ENCODE data around the gene NAA15.
"Not testable (repeated sequence)": the region's sequence is repeated elsewhere in the genome, so short reads cannot be mapped to it uniquely, and the experiment has no call there.

The NAA15 gene

GRCh38 chr4:139454111-139455045, 153.1 kb downstream of the NAA15 start, which contains the start of gene RAB33B:
RAB33B (plus strand) TSS chr4:139454121; CDS start chr4:139454196, 75 bp downstream.
- no peak for DNase-seq

DNA sequence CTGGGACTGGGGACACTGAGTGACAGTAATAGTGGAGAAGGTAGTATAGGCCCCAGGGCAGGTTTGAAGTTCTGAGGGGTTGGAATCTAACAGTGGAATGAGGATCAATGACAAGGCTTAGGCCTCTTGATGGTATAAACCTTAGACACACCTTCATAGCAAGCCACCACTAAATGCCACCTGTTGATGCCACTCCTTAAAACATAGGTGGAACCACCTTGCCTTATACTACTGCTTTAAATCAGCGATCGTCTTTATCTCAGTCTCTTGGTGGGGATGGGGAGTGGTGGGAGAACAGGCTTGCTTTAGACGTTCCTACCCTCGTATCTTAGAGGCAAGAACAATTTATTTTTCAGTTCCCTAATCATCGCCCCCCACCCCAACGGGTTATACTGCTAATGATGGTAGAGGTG, 153.8 kb downstream of the NAA15 start:
- DNase-seq: no peak

- no peak for DNase-seq
Measured at GRCh38 chr4:139457318-139457717, 156.0 kb downstream of the NAA15 start.

GRCh38 chr4:139458543-139458942, 157.2 kb downstream of the NAA15 start:
- no peak for DNase-seq

DNA sequence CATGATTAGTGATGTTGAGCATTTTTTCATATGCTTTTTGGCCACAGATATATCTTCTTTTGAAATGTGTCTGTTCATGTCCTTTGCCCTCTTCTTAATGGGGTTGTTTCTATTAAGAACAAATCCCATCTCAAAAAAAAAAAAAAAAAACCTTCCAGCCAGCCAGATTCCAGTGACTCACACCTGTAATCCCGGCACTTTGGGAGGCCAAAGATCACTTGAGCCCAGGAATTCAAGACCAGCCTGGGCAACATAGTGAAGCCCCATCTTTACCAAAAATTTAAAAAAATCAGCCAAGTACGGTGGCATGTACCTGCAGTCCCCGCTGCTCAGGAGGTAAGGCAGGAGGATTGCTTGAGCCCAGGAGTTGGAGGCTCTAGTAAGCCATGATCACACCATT, 157.7 kb downstream of the NAA15 start:
- no peak for DNase-seq

- no peak for DNase-seq
Measured at GRCh38 chr4:139460565-139460964, 159.3 kb downstream of the NAA15 start.

DNA sequence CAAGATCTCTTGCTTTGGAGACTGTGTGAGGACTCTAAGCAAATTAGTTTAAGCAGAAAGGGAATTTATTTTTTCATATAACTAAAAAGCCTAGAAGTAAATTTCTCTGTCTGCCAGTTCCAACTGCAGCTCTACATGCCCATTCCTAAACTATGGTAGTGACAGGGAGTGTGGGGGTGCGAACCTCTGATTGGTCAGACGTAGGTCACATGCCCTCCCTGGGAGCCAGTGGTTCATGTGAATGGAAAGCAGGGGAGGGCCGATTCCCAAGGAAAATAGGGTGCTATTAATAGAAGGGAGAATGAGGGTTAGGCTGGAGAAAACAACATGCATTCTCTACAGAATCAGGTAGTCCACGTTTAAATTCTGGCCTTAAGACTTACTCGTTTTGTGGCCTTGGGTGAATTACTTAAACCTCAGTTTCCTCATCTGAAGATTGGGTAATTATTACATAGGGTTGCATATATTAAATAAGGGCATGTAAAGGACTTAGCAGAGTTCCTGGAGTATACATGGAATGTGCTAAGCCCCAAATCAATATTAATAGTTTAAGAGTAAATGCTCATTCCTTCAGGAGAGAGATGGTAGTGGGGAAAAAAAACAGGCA, 159.8 kb downstream of the NAA15 start:
- DNase-seq: no peak

- not testable (repeated sequence) for DNase-seq
Measured at GRCh38 chr4:139464512-139464911, 163.2 kb downstream of the NAA15 start.

GRCh38 chr4:139465922-139466321, 164.6 kb downstream of the NAA15 start:
- DNase-seq: no peak

DNA sequence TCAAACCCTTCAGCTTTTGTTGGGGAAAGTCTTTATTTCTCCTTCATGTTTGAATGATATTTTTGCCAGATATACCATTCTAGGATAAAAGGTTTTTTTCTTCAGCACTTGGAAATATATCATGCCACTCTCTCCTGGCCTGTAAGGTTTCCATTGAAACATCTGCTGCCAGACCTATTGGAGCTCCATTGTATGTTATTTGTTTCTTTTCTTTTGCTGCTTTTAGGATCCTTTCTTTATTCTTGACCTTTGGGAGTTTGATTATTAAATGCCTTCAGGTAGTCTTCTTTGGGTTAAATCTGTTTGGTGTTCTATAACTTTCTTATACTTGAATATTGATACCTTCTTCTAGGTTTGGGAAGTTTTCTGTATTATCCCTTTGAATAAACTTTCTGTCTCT, 167.5 kb downstream of the NAA15 start:
- not testable (repeated sequence) for DNase-seq

DNA sequence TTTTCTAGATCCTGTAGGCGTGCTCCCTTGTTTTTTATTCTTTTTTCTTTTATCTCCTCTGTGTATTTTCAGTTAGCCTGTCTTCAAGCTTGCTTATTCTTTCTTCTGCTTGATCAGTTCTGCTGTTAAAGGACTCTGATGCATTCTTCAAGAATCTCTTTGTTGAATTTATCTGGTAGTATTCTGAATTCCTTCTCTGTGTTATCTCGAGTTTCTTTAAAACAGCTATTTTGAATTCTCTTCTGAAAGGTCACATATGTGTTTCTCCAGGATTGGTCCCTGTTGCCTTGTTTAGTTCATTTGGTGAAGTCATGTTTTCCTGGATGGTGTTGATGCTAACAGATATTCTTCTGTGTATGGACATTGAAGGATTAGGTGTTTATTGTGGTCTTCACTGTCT, 167.9 kb downstream of the NAA15 start:
- DNase-seq: no peak

Measured in GDM1 (cell line).